ENCODE measurements around the gene ZNF14. TPM values are rescaled to one million over a fixed set of nuclear protein-coding genes. Genes with fewer than 3 reads are reported as not detected.

ZNF14 gene
- total and polyA plus RNA-seq, 2 of the 13 experiments (the other 11 are each of a cell fraction or from before 2014, with no cell fraction given): 1.9 to 6.2 TPM

DNA sequence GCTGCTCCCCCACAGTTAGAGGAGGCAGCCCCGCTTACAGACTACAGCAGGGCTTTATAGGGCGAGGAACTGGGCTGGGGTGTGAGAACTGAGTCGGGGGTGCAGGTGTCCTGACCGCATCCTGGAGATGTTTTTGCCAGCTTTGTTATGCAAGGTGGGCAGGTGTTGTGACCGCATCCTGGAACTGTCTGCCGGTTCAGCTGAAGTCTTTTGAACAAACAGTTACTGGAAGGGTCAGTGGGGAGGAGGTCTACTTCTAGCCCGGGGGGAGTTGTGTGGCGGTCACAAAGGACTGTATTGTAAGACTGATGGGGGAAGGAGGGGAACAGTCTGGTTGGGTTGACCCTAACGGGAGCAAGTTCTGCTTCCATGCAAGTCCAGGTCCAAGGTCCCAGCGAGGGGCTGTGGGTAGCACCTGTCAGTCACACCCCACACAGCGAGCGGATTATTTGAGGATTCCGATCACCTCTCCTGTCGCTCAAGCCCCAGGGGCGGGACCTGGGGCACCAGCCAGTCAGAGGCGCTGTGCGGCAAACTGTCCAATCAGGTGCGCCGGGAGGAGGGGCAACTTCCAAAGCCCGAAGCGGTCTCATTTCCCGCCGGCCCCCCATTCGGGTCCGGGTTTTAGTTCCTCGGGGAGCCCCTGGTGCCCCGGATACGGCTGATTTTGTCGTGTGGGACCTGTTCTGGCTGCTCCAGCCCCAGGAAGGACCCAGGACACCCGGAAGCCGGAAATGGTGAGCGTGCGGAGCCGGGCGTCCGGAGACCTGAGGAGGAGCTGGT is 64.5 kb downstream of the ZNF14 start, which contains the start of gene ZNF101 (continued):
- TF ChIP-seq, protein P1, sequence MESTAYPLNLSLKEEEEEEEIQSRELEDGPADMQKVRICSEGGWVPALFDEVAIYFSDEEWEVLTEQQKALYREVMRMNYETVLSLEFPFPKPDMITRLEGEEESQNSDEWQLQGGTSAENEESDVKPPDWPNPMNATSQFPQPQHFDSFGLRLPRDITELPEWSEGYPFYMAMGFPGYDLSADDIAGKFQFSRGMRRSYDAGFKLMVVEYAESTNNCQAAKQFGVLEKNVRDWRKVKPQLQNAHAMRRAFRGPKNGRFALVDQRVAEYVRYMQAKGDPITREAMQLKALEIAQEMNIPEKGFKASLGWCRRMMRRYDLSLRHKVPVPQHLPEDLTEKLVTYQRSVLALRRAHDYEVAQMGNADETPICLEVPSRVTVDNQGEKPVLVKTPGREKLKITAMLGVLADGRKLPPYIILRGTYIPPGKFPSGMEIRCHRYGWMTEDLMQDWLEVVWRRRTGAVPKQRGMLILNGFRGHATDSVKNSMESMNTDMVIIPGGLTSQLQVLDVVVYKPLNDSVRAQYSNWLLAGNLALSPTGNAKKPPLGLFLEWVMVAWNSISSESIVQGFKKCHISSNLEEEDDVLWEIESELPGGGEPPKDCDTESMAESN (CRISPR knock-in tag; conservative IDR thresholded peaks at IDR 0.05): peak; percentile 65; the same call in 1 of the 2 replicates
- no peak; the same call in 1 of the 2 replicates for TF ChIP-seq ZNF564 (CRISPR knock-in tag; IDR thresholded peaks at IDR 0.05)
- TF ChIP-seq, protein P2, sequence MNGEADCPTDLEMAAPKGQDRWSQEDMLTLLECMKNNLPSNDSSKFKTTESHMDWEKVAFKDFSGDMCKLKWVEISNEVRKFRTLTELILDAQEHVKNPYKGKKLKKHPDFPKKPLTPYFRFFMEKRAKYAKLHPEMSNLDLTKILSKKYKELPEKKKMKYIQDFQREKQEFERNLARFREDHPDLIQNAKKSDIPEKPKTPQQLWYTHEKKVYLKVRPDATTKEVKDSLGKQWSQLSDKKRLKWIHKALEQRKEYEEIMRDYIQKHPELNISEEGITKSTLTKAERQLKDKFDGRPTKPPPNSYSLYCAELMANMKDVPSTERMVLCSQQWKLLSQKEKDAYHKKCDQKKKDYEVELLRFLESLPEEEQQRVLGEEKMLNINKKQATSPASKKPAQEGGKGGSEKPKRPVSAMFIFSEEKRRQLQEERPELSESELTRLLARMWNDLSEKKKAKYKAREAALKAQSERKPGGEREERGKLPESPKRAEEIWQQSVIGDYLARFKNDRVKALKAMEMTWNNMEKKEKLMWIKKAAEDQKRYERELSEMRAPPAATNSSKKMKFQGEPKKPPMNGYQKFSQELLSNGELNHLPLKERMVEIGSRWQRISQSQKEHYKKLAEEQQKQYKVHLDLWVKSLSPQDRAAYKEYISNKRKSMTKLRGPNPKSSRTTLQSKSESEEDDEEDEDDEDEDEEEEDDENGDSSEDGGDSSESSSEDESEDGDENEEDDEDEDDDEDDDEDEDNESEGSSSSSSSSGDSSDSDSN (CRISPR knock-in tag; IDR thresholded peaks at IDR 0.05): peak; percentile 67
- no peak for TF ChIP-seq NFAT5 (CRISPR knock-in tag; IDR thresholded peaks at IDR 0.05)
- TF ChIP-seq GPN1 (CRISPR knock-in tag; IDR thresholded peaks at IDR 0.05; ENCODE audit: borderline replicate concordance): no peak
- TF ChIP-seq ZNF407 (CRISPR knock-in tag; IDR thresholded peaks at IDR 0.05; ENCODE audit: not compliant biosample characterization): peak; percentile 0
- TF ChIP-seq ZBTB8A (CRISPR knock-in tag; IDR thresholded peaks at IDR 0.05; ENCODE audit: borderline replicate concordance, low read depth): no peak
- TF ChIP-seq PAWR (CRISPR knock-in tag; IDR thresholded peaks at IDR 0.05; ENCODE audit: borderline replicate concordance): no peak
